Measurements from ENCODE around the gene GUCY1B1. TPM values are rescaled to one million over a fixed set of nuclear protein-coding genes. Genes with fewer than 3 reads are reported as not detected.

GUCY1B1 gene
- polyA plus RNA-seq, 1 of the 3 experiments (the other 2 are of a cell fraction) = 0.38 TPM

DNA sequence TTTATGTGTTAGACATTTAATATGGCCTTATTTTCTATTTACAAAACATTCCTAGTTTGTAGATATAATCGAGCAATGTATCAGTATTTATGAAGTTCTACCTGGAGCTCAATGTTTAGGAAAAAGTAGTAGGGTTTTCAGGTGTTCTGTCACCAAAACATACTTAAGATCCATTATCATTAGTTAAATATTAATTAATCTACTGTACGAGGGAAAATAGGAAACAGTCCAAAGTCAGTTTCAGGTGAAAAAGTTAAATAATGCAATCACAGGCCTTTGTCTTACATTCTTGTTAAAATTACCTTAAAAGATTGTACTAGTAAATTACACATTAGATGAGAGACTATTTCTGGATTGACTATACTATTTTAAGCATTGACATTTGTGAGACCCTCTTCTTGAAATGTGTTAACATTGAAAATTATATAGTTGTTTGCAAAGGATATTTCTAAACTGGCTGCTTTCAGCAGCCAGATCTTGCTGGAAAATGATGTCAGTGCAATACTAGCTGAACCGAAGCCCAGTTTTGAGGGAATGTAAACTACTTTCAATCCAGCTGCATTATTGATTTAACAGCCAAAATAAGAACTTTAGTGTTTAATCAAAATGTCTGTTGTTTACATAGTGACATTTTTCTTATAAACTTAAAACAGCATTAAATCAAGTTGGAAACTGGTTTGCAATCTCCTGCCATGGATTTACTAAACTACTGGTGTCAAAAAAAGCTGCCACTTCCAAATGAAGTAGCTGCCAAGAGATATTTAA lies 19.3 kb downstream of the GUCY1B1 start:
- CTCF ChIA-PET = interaction anchor here (0.9 to 2.5 kb wide), 3 partner anchors 17 to 374 kb away, joined by 3 to 8 read pairs (median 4); partner anchors contain the start of gene GUCY1B1
- POLR2A ChIA-PET = no interaction called here
- DNase-seq = no peak

DNA sequence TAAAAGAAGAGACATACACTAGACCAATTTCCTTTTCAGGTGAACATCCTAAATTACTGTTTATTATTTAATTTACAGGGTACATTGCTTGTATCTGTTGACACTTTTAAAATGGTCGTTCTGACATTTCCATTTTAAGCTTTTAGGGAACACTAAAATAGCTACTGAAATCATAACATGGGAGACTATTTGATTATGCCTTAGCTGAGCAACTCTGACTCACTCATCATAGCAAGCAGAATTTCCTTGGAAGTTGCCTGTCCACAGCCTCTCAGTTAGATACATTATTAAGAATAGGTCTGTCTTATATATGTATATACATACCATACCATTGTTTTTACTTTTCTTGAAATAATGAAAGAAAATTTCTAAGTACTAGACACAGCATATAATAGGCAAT lies 22.0 kb downstream of the GUCY1B1 start:
- H3K4me1 ChIP-seq (ENCODE audit: control insufficient read depth in 1 of 2, insufficient read depth in 2 of 2, low read depth in 1 of 2, low read length in 1 of 2) = no peaks in the 10 kb centered on the region
- TF ChIP-seq RCOR1 (IDR thresholded peaks at IDR 0.05; ENCODE audit: low read length) = no peak
- TF ChIP-seq POLR2AphosphoS5 (IDR thresholded peaks at IDR 0.05; ENCODE audit: low read depth, low read length) = no peak
- TF ChIP-seq NFIC (IDR thresholded peaks at IDR 0.05; ENCODE audit: borderline replicate concordance) = no peak
- TF ChIP-seq ELF1 (IDR thresholded peaks at IDR 0.05) = no peak
- no peak for TF ChIP-seq EP300 (IDR thresholded peaks at IDR 0.05; ENCODE audit: borderline replicate concordance in 1 of 2, low read depth in 1 of 2, low read length in 1 of 2)
- no peak for TF ChIP-seq YY1 (IDR thresholded peaks at IDR 0.05; ENCODE audit: low read depth)
- TF ChIP-seq, protein P1, sequence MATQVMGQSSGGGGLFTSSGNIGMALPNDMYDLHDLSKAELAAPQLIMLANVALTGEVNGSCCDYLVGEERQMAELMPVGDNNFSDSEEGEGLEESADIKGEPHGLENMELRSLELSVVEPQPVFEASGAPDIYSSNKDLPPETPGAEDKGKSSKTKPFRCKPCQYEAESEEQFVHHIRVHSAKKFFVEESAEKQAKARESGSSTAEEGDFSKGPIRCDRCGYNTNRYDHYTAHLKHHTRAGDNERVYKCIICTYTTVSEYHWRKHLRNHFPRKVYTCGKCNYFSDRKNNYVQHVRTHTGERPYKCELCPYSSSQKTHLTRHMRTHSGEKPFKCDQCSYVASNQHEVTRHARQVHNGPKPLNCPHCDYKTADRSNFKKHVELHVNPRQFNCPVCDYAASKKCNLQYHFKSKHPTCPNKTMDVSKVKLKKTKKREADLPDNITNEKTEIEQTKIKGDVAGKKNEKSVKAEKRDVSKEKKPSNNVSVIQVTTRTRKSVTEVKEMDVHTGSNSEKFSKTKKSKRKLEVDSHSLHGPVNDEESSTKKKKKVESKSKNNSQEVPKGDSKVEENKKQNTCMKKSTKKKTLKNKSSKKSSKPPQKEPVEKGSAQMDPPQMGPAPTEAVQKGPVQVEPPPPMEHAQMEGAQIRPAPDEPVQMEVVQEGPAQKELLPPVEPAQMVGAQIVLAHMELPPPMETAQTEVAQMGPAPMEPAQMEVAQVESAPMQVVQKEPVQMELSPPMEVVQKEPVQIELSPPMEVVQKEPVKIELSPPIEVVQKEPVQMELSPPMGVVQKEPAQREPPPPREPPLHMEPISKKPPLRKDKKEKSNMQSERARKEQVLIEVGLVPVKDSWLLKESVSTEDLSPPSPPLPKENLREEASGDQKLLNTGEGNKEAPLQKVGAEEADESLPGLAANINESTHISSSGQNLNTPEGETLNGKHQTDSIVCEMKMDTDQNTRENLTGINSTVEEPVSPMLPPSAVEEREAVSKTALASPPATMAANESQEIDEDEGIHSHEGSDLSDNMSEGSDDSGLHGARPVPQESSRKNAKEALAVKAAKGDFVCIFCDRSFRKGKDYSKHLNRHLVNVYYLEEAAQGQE (IDR thresholded peaks at IDR 0.05; ENCODE audit: low read depth, low read length) = no peak
- no peak for TF ChIP-seq RFX5 (IDR thresholded peaks at IDR 0.05; ENCODE audit: low read length)
- TF ChIP-seq, protein P2, sequence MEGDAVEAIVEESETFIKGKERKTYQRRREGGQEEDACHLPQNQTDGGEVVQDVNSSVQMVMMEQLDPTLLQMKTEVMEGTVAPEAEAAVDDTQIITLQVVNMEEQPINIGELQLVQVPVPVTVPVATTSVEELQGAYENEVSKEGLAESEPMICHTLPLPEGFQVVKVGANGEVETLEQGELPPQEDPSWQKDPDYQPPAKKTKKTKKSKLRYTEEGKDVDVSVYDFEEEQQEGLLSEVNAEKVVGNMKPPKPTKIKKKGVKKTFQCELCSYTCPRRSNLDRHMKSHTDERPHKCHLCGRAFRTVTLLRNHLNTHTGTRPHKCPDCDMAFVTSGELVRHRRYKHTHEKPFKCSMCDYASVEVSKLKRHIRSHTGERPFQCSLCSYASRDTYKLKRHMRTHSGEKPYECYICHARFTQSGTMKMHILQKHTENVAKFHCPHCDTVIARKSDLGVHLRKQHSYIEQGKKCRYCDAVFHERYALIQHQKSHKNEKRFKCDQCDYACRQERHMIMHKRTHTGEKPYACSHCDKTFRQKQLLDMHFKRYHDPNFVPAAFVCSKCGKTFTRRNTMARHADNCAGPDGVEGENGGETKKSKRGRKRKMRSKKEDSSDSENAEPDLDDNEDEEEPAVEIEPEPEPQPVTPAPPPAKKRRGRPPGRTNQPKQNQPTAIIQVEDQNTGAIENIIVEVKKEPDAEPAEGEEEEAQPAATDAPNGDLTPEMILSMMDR (IDR thresholded peaks at IDR 0.05) = no peak
- TF ChIP-seq, protein P3, sequence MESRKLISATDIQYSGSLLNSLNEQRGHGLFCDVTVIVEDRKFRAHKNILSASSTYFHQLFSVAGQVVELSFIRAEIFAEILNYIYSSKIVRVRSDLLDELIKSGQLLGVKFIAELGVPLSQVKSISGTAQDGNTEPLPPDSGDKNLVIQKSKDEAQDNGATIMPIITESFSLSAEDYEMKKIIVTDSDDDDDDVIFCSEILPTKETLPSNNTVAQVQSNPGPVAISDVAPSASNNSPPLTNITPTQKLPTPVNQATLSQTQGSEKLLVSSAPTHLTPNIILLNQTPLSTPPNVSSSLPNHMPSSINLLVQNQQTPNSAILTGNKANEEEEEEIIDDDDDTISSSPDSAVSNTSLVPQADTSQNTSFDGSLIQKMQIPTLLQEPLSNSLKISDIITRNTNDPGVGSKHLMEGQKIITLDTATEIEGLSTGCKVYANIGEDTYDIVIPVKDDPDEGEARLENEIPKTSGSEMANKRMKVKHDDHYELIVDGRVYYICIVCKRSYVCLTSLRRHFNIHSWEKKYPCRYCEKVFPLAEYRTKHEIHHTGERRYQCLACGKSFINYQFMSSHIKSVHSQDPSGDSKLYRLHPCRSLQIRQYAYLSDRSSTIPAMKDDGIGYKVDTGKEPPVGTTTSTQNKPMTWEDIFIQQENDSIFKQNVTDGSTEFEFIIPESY (IDR thresholded peaks at IDR 0.05; ENCODE audit: borderline replicate concordance, low read depth) = no peak
- no peak overlapping the region for H3K4me3 ChIP-seq (ENCODE audit: low read depth in 2 of 2, low read length in 1 of 2)
- H3K27ac ChIP-seq (ENCODE audit: low read depth in 2 of 2, low read length in 1 of 2) = no peak overlapping the region
- no peaks in the 10 kb centered on the region for H3K36me3 ChIP-seq (replicated peaks in 1 of 2; ENCODE audit: control insufficient read depth in 1 of 2, insufficient read depth in 2 of 2, low read length in 1 of 2)
- H2AFZ ChIP-seq (ENCODE audit: low read depth) = no peak overlapping the region
- H3K9me2 ChIP-seq = no peaks in the 10 kb centered on the region
- DNase-seq = no peak
- 12% methylated on average over 1 of the region's 1 CpG for WGBS (ENCODE audit: low lambda C conversion rate)
- no peaks in the 10 kb centered on the region for H3K79me2 ChIP-seq (ENCODE audit: insufficient read depth)
- no peaks in the 10 kb centered on the region for H3K27me3 ChIP-seq (ENCODE audit: insufficient read depth)
- ChIA-PET CTCF (interaction anchor here (1.2 kb wide), 1 partner anchor 338 kb away, joined by 3 read pairs; no protein-coding TSS in a partner anchor), POLR2A (no interaction called here)
- H3K4me2 ChIP-seq = no peak overlapping the region
- H3F3A ChIP-seq (replicated peaks; ENCODE audit: insufficient read depth) = no peaks in the 10 kb centered on the region
- H3K9ac ChIP-seq = no peak overlapping the region
- H4K20me1 ChIP-seq (ENCODE audit: insufficient read depth) = no peaks in the 10 kb centered on the region
- no peaks in the 10 kb centered on the region for H3K9me3 ChIP-seq

More for the DNA sequence above, 19.3 kb downstream of the GUCY1B1 start:
- Histone ChIP-seq H3K9ac (no peak overlapping the region), H3F3A (replicated peaks; ENCODE audit: insufficient read depth) (no peaks in the 10 kb centered on the region), H3K4me3 (ENCODE audit: low read depth in 2 of 2, low read length in 1 of 2) (no peak overlapping the region), H3K36me3 (replicated peaks in 1 of 2; ENCODE audit: control insufficient read depth in 1 of 2, insufficient read depth in 2 of 2, low read length in 1 of 2) (no peaks in the 10 kb centered on the region), H3K9me2 (no peaks in the 10 kb centered on the region), H3K4me2 (no peak overlapping the region), H3K27me3 (ENCODE audit: insufficient read depth) (no peaks in the 10 kb centered on the region), H3K27ac (ENCODE audit: low read depth in 2 of 2, low read length in 1 of 2) (no peak overlapping the region), H2AFZ (ENCODE audit: low read depth) (no peak overlapping the region), H4K20me1 (ENCODE audit: insufficient read depth) (no peaks in the 10 kb centered on the region), H3K79me2 (ENCODE audit: insufficient read depth) (no peaks in the 10 kb centered on the region), H3K9me3 (no peaks in the 10 kb centered on the region), H3K4me1 (ENCODE audit: control insufficient read depth in 1 of 2, insufficient read depth in 2 of 2, low read depth in 1 of 2, low read length in 1 of 2) (no peaks in the 10 kb centered on the region)
- WGBS (ENCODE audit: low lambda C conversion rate) = 56% methylated on average over 3 of the region's 3 CpGs
- no peak for TF ChIP-seq JUND (IDR thresholded peaks at IDR 0.05)
- TF ChIP-seq NFIC (IDR thresholded peaks at IDR 0.05; ENCODE audit: borderline replicate concordance) = no peak
- TF ChIP-seq, protein P4, sequence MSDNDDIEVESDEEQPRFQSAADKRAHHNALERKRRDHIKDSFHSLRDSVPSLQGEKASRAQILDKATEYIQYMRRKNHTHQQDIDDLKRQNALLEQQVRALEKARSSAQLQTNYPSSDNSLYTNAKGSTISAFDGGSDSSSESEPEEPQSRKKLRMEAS (IDR thresholded peaks at IDR 0.05; ENCODE audit: low read depth) = no peak
- TF ChIP-seq, protein P5, sequence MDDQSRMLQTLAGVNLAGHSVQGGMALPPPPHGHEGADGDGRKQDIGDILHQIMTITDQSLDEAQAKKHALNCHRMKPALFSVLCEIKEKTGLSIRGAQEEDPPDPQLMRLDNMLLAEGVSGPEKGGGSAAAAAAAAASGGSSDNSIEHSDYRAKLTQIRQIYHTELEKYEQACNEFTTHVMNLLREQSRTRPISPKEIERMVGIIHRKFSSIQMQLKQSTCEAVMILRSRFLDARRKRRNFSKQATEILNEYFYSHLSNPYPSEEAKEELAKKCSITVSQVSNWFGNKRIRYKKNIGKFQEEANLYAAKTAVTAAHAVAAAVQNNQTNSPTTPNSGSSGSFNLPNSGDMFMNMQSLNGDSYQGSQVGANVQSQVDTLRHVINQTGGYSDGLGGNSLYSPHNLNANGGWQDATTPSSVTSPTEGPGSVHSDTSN (IDR thresholded peaks at IDR 0.05) = no peak
- no peak for TF ChIP-seq POLR2AphosphoS5 (IDR thresholded peaks at IDR 0.05; ENCODE audit: low read depth, low read length)
- TF ChIP-seq RXRA (IDR thresholded peaks at IDR 0.05; ENCODE audit: borderline replicate concordance, low read depth) = no peak

Data from SK-N-SH (cell line).